ENCODE results near the gene FN3KRP. TPM values are rescaled to one million over a fixed set of nuclear protein-coding genes. Genes with fewer than 3 reads are reported as not detected.

The FN3KRP gene
- total and polyA plus RNA-seq, 10 of the 15 experiments (the other 5 are each of a cell fraction or from before 2014, with no cell fraction given), result 1.8 to 50.5 (median 26.5) TPM

DNA sequence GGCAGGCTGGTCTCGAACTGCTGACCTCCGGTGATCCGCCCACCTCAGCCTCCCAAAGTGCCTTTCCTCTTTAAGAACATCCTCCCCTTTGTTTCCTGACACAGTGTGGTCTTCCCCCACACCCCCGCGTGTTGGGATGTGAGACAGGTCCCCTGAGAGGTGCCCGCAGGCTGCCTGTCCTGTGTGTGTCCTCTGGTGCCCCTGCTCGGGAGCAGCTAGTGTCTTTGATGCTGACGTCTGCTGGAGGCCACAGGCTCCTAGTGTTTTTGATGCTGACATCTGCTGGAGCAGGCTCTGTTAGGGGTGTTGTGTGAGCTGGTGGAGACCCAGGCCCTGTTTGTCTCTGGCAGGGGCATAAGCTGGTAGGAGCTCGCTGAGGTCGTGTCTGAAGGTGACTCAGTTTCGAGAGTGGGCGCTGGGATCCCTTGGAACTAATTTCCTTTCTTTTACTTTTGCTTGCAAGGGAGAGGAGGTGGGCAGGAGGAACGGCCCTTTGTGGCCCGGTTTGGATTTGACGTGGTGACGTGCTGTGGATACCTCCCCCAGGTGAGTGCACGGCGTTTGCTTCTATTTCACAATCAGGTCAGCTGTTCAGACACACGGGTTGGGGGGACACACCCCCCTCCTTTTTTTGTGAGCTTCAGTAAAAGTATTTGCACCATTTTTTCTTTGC lies 6.0 kb downstream of the FN3KRP start:
- Histone ChIP-seq H3K4me3 (no peak overlapping the region), H3K36me3 (ENCODE audit: control insufficient read depth in 2 of 2, insufficient read depth in 2 of 2, low read length in 1 of 2) (peaks cover 4 to 9% of the 10 kb centered on the region in 2 experiments; a peak in 3 of 4 replicates), H2AFZ (ENCODE audit: control insufficient read depth, low read depth, low read length) (no peak overlapping the region), H3K4me2 (ENCODE audit: control insufficient read depth, insufficient read depth) (no peak overlapping the region), H3K27me3 (replicated peaks in 1 of 2; ENCODE audit: control insufficient read depth in 2 of 2, insufficient read depth in 2 of 2, low read length in 1 of 2) (no peaks in the 10 kb centered on the region), H3K79me2 (ENCODE audit: control insufficient read depth, insufficient read depth, low read length) (peaks cover 8% of the 10 kb centered on the region), H3K9me3 (replicated peaks; ENCODE audit: control insufficient read depth, insufficient read depth, low read length) (no peaks in the 10 kb centered on the region), H3K9ac (ENCODE audit: control insufficient read depth, insufficient read depth, low read length) (no peak overlapping the region), H3K4me1 (ENCODE audit: control insufficient read depth, insufficient read depth, low read length) (peaks cover 6% of the 10 kb centered on the region), H3K27ac (ENCODE audit: control insufficient read depth, insufficient read depth) (no peak overlapping the region), H4K20me1 (ENCODE audit: control insufficient read depth, insufficient read depth) (no peaks in the 10 kb centered on the region)
- ChIA-PET SMC1A (ENCODE audit: uncharacterized antibody, unreplicated experiment) (no interaction called here), CTCF (no interaction called here), RAD21 (ENCODE audit: unreplicated experiment) (no interaction called here), POLR2A (no interaction called here)
- BruUV-seq (replicated peaks), result no TSS peak
- TF ChIP-seq KDM1A (IDR thresholded peaks at IDR 0.05; ENCODE audit: borderline replicate concordance) (no peak), E2F4 (IDR thresholded peaks at IDR 0.05; ENCODE audit: low read depth, low read length) (no peak), GATAD2B (conservative IDR thresholded peaks at IDR 0.05; ENCODE audit: low read depth) (no peak), RELA (IDR thresholded peaks at IDR 0.05; ENCODE audit: borderline replicate concordance, partially characterized antibody) (no peak)
- WGBS (ENCODE audit: insufficient coverage, insufficient replicate concordance, low lambda C conversion rate, missing lambda C conversion rate), result 92% methylated on average over 19 of the region's 19 CpGs
- ATAC-seq, result no peak
- no peak for FAIRE-seq
- DNase-seq (ENCODE audit: low read depth, low spot score), result no peak
- in situ Hi-C loops (cut with MboI), result no loop called here
- intact Hi-C loops (cut with micrococcal nuclease; ENCODE audit: unreplicated experiment), result no loop called here

DNA sequence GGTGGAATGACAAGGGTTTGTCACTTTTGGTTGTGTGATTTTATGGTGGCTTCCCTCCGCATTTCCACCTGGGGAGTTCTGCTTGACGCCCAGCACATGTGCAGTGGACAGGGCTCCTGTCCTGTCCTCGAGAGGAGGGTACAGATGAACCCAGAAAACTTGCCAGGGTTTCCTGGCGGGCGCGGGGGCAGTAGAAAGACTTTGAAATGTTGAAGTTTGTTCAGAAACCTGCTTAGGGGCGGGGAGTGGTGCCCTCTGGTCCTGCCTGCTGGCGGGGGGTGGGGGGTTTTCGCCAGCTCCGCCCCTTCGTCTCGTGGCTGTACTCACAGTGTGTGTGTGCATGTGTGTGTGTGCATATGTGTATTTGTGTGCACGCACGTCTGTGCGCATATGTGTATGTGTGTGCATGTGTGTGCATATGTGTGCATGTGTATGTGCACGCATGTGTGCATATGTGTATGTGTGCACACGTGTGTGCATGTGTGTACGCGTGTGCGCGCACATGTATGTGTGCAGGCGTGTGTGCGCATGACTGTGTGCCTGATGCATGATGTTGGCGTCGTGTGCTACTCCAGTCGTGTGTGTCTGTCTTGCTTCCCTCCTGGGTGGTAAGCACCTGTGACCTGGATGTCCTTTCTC lies 6.8 kb downstream of the FN3KRP start:
- Histone ChIP-seq H3K79me2 (ENCODE audit: control insufficient read depth, insufficient read depth, low read length) (peaks cover 1% of the 10 kb centered on the region; the same call in 1 of the 2 replicates), H3K9me3 (replicated peaks; ENCODE audit: control insufficient read depth, insufficient read depth, low read length) (no peaks in the 10 kb centered on the region), H3K27ac (ENCODE audit: control insufficient read depth, insufficient read depth) (no peak overlapping the region), H4K20me1 (ENCODE audit: control insufficient read depth, insufficient read depth) (no peaks in the 10 kb centered on the region), H3K4me3 (no peak overlapping the region), H3K4me2 (ENCODE audit: control insufficient read depth, insufficient read depth) (no peak overlapping the region), H3K9ac (ENCODE audit: control insufficient read depth, insufficient read depth, low read length) (no peak overlapping the region), H2AFZ (ENCODE audit: control insufficient read depth, low read depth, low read length) (no peak overlapping the region), H3K4me1 (ENCODE audit: control insufficient read depth, insufficient read depth, low read length) (no peaks in the 10 kb centered on the region), H3K27me3 (replicated peaks in 1 of 2; ENCODE audit: control insufficient read depth in 2 of 2, insufficient read depth in 2 of 2, low read length in 1 of 2) (no peaks in the 10 kb centered on the region), H3K36me3 (ENCODE audit: control insufficient read depth in 2 of 2, insufficient read depth in 2 of 2, low read length in 1 of 2) (peaks cover 4 to 9% of the 10 kb centered on the region in 2 experiments; a peak in 3 of 4 replicates)
- in situ Hi-C loops (cut with MboI) (no loop called here), intact Hi-C loops (cut with micrococcal nuclease; ENCODE audit: unreplicated experiment) (no loop called here)
- ATAC-seq (no peak), DNase-seq (ENCODE audit: low read depth, low spot score) (no peak), FAIRE-seq (no peak)
- TF ChIP-seq PBX3 (IDR thresholded peaks at IDR 0.05; ENCODE audit: insufficient replicate concordance, low read depth, low read length) (peak; percentile 67), MLLT1 (IDR thresholded peaks at IDR 0.05) (no peak), NFIC (IDR thresholded peaks at IDR 0.05; ENCODE audit: low read depth, low read length) (0 out of 2 replicates have a peak, but pooled peaks have one; percentile 36), POLR2A (IDR thresholded peaks at IDR 0.05; ENCODE audit: low read depth, low read length) (0 out of 2 replicates have a peak, but pooled peaks have one; percentile 43), TCF3 (IDR thresholded peaks at IDR 0.05; ENCODE audit: borderline replicate concordance, insufficient read depth, low read depth, low read length) (peak; percentile 85)
- TF ChIP-seq, protein P1, sequence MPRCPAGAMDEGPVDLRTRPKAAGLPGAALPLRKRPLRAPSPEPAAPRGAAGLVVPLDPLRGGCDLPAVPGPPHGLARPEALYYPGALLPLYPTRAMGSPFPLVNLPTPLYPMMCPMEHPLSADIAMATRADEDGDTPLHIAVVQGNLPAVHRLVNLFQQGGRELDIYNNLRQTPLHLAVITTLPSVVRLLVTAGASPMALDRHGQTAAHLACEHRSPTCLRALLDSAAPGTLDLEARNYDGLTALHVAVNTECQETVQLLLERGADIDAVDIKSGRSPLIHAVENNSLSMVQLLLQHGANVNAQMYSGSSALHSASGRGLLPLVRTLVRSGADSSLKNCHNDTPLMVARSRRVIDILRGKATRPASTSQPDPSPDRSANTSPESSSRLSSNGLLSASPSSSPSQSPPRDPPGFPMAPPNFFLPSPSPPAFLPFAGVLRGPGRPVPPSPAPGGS (IDR thresholded peaks at IDR 0.05; ENCODE audit: borderline replicate concordance, insufficient read depth, low read depth, low read length, poor library complexity, severe bottlenecking), result peak; percentile 98
- SMC1A ChIA-PET (ENCODE audit: uncharacterized antibody, unreplicated experiment), result no interaction called here
- no TSS peak for BruUV-seq (replicated peaks)
- WGBS (ENCODE audit: insufficient coverage, insufficient replicate concordance, low lambda C conversion rate, missing lambda C conversion rate), result 93% methylated on average over 26 of the region's 26 CpGs
- RAD21 ChIA-PET (ENCODE audit: unreplicated experiment), result no interaction called here
- POLR2A ChIA-PET, result no interaction called here
- CTCF ChIA-PET, result no interaction called here

All from GM12878 (cell line).